HFFc6 (cell line): ENCODE data around the gene TRIM8. TPM values are rescaled to one million over a fixed set of nuclear protein-coding genes. Genes with fewer than 3 reads are reported as not detected.
A peak's percentile ranks its signal among the peaks of the same experiment; 100 is the strongest.

Experiments used
- DNase-seq: peaks from one replicate; pipeline ENCODE4 v3.0.0-alpha.2; 2018
- H3K27ac Mint-ChIP-seq: 2 replicates; pipeline ENCODE4 v1.8.0; 2020; ENCODE audit warnings: mild to moderate bottlenecking, mixed read lengths
- H3K27me3 Mint-ChIP-seq: 2 replicates; pipeline ENCODE4 v1.8.0; 2021; ENCODE audit warnings: mild to moderate bottlenecking, moderate library complexity, mixed read lengths; ENCODE audit not compliant: insufficient read depth
- H3K36me3 Mint-ChIP-seq: 2 replicates; pipeline ENCODE4 v1.8.0; 2021; ENCODE audit warnings: low read depth, mixed read lengths
- H3K4me1 Mint-ChIP-seq: 2 replicates; pipeline ENCODE4 v1.8.0; 2020; ENCODE audit warnings: low read depth, mixed read lengths
- H3K4me3 Mint-ChIP-seq: 2 replicates; pipeline ENCODE4 v1.8.0; 2020; ENCODE audit warnings: mild to moderate bottlenecking, moderate library complexity, mixed read lengths
- H3K9me3 Mint-ChIP-seq: 2 replicates; pipeline ENCODE4 v1.8.0; 2020; ENCODE audit warnings: mild to moderate bottlenecking, mixed read lengths
- total RNA-seq, 6 experiments: library from RNA; stranded (reverse); fragmentation: NEBNext Ultra II Directional; extraction: Animal tissue kit (Norgen Biotek cat#: 25700); gene quantifications; 2 replicates in 1 of 6; 3 replicates in 5 of 6; pipeline ENCODE4 v1.2.3, GENCODE V29; 2021
- TF ChIP-seq, protein P1 (sequence below): fragments of 200-600 bp; sonication (generic); IDR thresholded peaks from 2 replicates; pipeline ENCODE4 v1.5.0; 2021; ENCODE audit warnings: antibody characterized with exemption, mild to moderate bottlenecking

TRIM8 gene
- total RNA-seq, 6 experiments from 2014 or later = 123 to 148 (median 135) TPM

DNA sequence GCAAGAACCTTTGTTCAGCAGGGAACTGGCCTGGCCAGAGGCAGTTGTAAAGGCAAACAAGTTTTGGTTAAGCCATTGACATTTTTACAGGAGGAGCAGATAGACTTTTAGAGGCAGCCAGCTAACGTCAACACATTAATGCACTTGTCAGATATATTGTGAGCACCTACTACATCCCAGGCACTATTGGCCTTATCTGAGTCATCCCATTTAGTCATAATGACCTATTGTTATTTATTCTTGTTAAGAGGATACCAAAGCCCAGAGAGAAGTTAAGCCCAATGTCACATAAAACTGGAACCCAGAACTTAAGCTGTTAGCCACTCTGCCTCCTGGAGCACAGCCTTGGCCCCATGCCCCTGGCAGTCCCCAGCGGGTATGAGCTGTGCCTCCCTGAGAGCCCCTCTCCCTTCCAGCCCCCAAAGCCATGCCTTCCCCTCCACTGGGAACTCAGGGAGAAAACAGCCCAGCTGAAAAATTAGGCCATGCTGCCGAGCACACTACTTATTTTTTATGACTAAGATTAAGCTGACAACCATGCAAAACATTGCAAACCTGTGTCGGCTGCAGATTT, 32.7 kb upstream of the TRIM8 start:
- Mint-ChIP-seq H3K4me1 (peaks cover 39% of the 10 kb centered on the region), H3K9me3 (no peaks in the 10 kb centered on the region), H3K36me3 (peaks cover 3% of the 10 kb centered on the region; the same call in 1 of the 2 replicates), H3K4me3 (no peak overlapping the region), H3K27ac (peak overlapping the region; percentile 74), H3K27me3 (peaks cover 2% of the 10 kb centered on the region; the same call in 1 of the 2 replicates)
- TF ChIP-seq, protein P1, sequence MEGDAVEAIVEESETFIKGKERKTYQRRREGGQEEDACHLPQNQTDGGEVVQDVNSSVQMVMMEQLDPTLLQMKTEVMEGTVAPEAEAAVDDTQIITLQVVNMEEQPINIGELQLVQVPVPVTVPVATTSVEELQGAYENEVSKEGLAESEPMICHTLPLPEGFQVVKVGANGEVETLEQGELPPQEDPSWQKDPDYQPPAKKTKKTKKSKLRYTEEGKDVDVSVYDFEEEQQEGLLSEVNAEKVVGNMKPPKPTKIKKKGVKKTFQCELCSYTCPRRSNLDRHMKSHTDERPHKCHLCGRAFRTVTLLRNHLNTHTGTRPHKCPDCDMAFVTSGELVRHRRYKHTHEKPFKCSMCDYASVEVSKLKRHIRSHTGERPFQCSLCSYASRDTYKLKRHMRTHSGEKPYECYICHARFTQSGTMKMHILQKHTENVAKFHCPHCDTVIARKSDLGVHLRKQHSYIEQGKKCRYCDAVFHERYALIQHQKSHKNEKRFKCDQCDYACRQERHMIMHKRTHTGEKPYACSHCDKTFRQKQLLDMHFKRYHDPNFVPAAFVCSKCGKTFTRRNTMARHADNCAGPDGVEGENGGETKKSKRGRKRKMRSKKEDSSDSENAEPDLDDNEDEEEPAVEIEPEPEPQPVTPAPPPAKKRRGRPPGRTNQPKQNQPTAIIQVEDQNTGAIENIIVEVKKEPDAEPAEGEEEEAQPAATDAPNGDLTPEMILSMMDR = no peak
- peak; percentile 54 for DNase-seq

GRCh38 chr10:102612964-102613275, 31.4 kb upstream of the TRIM8 start:
- TF ChIP-seq, protein P1 = no peak
- Mint-ChIP-seq H3K27ac (no peak overlapping the region), H3K4me3 (no peak overlapping the region), H3K9me3 (no peaks in the 10 kb centered on the region), H3K36me3 (no peaks in the 10 kb centered on the region), H3K27me3 (peaks cover 2% of the 10 kb centered on the region), H3K4me1 (peaks cover 39% of the 10 kb centered on the region)
- DNase-seq = no peak

DNA sequence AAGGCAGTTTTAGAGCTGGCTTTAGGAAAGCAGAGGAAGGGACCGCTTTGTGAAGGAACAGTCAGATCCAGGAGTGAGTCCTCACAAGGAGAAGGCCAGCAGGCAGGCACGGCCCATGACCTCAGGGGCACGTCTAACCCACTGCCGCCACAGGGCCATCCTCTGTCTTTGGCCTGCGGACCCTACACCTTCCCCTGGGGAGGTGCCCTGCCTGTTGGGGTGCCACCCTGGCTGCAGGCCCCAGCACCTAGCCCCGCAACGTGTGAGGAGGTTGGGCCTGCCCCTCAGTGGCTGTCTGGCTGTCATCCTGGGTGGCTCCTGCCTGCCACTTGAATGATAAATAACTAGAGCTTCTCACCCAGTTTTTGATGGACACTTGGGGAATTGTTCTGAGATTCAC, 31.0 kb upstream of the TRIM8 start:
- no peaks in the 10 kb centered on the region for H3K36me3 Mint-ChIP-seq
- H3K27ac Mint-ChIP-seq = no peak overlapping the region
- no peak for DNase-seq
- peaks cover 39% of the 10 kb centered on the region for H3K4me1 Mint-ChIP-seq
- TF ChIP-seq, protein P1 = no peak
- H3K9me3 Mint-ChIP-seq = no peaks in the 10 kb centered on the region
- H3K27me3 Mint-ChIP-seq = peaks cover 2% of the 10 kb centered on the region
- H3K4me3 Mint-ChIP-seq = no peak overlapping the region

DNA sequence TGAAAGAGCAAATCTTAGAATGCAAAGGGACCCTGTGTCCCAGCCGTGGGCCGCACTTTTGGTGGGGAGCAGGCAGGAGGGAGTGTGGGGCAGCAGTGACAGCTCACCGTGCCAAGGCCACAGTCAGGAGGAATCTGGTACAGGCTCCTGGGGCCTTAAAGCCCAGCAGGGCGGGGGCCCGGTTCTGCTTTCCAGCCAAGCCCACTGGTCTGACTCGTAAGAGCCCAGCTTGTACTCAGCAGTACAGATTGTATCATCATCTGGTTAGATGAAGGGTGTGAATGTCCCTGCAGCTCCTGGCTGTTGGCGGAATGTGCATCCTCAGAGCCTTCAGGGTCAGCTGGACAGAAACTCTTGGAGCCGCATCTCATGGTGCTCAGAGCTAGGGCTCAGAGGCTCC, 30.5 kb upstream of the TRIM8 start:
- H3K9me3 Mint-ChIP-seq = no peaks in the 10 kb centered on the region
- peaks cover 39% of the 10 kb centered on the region for H3K4me1 Mint-ChIP-seq
- no peak overlapping the region for H3K27ac Mint-ChIP-seq
- peaks cover 2% of the 10 kb centered on the region for H3K27me3 Mint-ChIP-seq
- no peak for DNase-seq
- TF ChIP-seq, protein P1 = no peak
- H3K4me3 Mint-ChIP-seq = no peak overlapping the region
- no peaks in the 10 kb centered on the region for H3K36me3 Mint-ChIP-seq

- Mint-ChIP-seq H3K36me3 (no peaks in the 10 kb centered on the region), H3K9me3 (no peaks in the 10 kb centered on the region), H3K4me3 (no peak overlapping the region), H3K27me3 (peaks cover 2% of the 10 kb centered on the region), H3K27ac (no peak overlapping the region), H3K4me1 (peaks cover 39% of the 10 kb centered on the region)
- DNase-seq = no peak
- TF ChIP-seq, protein P1 = no peak
These were observed 29.4 kb upstream of the TRIM8 start for GRCh38 chr10:102614888-102615287.

- Mint-ChIP-seq H3K4me3 (no peak overlapping the region), H3K36me3 (no peaks in the 10 kb centered on the region), H3K4me1 (peaks cover 38% of the 10 kb centered on the region), H3K9me3 (no peaks in the 10 kb centered on the region), H3K27ac (no peak overlapping the region), H3K27me3 (peaks cover 2% of the 10 kb centered on the region)
- TF ChIP-seq, protein P1 = peak; percentile 64
- no peak for DNase-seq
These were observed 28.9 kb upstream of the TRIM8 start for GRCh38 chr10:102615361-102615760.
